ENCODE results near the gene SLCO3A1.

- no peak for TF ChIP-seq RAD21 (IDR thresholded peaks at IDR 0.05; ENCODE audit: low read depth)
- TF ChIP-seq, protein P1, sequence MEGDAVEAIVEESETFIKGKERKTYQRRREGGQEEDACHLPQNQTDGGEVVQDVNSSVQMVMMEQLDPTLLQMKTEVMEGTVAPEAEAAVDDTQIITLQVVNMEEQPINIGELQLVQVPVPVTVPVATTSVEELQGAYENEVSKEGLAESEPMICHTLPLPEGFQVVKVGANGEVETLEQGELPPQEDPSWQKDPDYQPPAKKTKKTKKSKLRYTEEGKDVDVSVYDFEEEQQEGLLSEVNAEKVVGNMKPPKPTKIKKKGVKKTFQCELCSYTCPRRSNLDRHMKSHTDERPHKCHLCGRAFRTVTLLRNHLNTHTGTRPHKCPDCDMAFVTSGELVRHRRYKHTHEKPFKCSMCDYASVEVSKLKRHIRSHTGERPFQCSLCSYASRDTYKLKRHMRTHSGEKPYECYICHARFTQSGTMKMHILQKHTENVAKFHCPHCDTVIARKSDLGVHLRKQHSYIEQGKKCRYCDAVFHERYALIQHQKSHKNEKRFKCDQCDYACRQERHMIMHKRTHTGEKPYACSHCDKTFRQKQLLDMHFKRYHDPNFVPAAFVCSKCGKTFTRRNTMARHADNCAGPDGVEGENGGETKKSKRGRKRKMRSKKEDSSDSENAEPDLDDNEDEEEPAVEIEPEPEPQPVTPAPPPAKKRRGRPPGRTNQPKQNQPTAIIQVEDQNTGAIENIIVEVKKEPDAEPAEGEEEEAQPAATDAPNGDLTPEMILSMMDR (IDR thresholded peaks at IDR 0.05 in 2 of 3, conservative IDR thresholded peaks at IDR 0.05 in 1 of 3; ENCODE audit: borderline replicate concordance in 1 of 3, insufficient read depth in 1 of 3, low read depth in 2 of 3, low read length in 2 of 3): no peak
- TF ChIP-seq POLR2A (IDR thresholded peaks at IDR 0.05; ENCODE audit: borderline replicate concordance, extremely low read depth, insufficient read depth, insufficient read length): no peak
- TF ChIP-seq EZH2 (IDR thresholded peaks at IDR 0.05): no peak
- no peak for TF ChIP-seq EZH2phosphoT487 (IDR thresholded peaks at IDR 0.05; ENCODE audit: borderline replicate concordance)
- no peak for TF ChIP-seq POLR2AphosphoS5 (IDR thresholded peaks at IDR 0.05; ENCODE audit: low read depth, low read length)
- TF ChIP-seq EGR1 (IDR thresholded peaks at IDR 0.05; ENCODE audit: low read depth): no peak
- TF ChIP-seq, protein P2, sequence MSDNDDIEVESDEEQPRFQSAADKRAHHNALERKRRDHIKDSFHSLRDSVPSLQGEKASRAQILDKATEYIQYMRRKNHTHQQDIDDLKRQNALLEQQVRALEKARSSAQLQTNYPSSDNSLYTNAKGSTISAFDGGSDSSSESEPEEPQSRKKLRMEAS (IDR thresholded peaks at IDR 0.05): no peak
- TF ChIP-seq TCF7L2 (IDR thresholded peaks at IDR 0.05; ENCODE audit: borderline replicate concordance, extremely low read depth, insufficient read depth, insufficient read length): no peak
- TF ChIP-seq ZFX (IDR thresholded peaks at IDR 0.05): no peak
- TF ChIP-seq YY1 (IDR thresholded peaks at IDR 0.05; ENCODE audit: extremely low read depth, insufficient replicate concordance, low read depth, low read length): no peak
- TF ChIP-seq, protein P3, sequence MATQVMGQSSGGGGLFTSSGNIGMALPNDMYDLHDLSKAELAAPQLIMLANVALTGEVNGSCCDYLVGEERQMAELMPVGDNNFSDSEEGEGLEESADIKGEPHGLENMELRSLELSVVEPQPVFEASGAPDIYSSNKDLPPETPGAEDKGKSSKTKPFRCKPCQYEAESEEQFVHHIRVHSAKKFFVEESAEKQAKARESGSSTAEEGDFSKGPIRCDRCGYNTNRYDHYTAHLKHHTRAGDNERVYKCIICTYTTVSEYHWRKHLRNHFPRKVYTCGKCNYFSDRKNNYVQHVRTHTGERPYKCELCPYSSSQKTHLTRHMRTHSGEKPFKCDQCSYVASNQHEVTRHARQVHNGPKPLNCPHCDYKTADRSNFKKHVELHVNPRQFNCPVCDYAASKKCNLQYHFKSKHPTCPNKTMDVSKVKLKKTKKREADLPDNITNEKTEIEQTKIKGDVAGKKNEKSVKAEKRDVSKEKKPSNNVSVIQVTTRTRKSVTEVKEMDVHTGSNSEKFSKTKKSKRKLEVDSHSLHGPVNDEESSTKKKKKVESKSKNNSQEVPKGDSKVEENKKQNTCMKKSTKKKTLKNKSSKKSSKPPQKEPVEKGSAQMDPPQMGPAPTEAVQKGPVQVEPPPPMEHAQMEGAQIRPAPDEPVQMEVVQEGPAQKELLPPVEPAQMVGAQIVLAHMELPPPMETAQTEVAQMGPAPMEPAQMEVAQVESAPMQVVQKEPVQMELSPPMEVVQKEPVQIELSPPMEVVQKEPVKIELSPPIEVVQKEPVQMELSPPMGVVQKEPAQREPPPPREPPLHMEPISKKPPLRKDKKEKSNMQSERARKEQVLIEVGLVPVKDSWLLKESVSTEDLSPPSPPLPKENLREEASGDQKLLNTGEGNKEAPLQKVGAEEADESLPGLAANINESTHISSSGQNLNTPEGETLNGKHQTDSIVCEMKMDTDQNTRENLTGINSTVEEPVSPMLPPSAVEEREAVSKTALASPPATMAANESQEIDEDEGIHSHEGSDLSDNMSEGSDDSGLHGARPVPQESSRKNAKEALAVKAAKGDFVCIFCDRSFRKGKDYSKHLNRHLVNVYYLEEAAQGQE (IDR thresholded peaks at IDR 0.05; ENCODE audit: low read depth): no peak
Measured at GRCh38 chr15:91919014-91919534, 65.6 kb downstream of the SLCO3A1 start.

Data from HCT116 (cell line).